Fibroblast of peridontal ligament (primary cell): ENCODE data around the gene DBNDD1.

Experiments
- DNase-seq: peaks from one replicate; pipeline ENCODE4 v3.0.0-alpha.2; 2010; ENCODE audit errors: extremely low read depth

DBNDD1 gene

DNA sequence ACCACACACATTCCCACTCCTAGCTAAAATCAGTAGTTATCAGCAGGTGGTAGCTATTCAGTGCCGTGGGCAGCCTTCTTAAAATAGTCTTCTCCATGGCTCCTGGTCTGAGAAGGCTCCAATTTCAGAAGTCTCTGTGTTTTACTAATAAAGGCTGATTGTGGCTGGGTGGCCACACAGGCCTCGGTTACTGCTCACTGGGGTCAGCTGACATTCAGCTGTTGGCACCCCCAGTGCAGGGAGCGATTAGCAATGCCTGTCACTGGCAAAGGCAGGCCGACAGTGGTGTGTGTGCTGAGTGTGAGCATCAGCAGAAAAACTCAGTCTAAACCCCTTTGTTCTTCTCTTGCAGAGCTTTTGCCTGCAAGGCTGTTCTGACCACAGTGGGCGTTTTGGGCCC is 16.6 kb upstream of the DBNDD1 start:
- no peak for DNase-seq

DNA sequence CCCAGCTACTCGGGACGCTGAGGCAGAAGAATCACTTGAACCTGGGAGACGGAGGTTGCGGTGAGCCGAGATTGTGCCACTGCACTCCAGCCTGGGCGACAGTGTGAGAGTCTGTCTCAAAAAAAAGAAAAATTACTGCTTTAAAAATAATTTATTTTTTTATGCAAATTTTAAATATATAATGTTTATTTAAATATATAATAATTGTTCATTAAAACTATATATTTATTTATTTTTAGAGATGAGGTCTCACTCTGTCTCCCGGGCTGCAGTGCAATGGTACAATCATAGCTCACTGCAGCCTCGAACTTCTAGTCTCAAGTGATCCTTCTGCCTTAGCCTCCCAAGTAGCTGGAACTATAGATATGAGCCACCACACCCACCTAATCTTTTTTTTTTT is 15.2 kb upstream of the DBNDD1 start:
- DNase-seq, result no peak

DNA sequence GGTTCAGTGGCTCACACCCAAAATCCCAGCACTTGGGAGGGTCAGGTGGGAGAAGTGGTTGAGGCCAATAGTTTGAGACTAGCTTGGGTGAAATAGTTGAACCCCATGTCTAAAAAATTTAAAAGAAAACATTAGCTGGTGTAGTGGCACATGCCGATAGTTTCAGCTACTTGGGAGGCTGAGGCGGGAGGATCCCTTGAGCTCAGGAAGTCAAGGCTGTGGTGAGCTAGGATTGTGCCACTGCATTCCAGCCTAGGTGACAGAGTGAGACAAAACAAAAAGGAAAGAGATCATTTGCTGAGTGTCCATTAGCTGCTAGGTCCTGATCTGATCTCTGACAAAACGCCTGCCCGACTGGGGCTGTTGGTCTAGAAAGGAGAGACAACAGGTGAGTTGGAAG is 14.1 kb upstream of the DBNDD1 start:
- no peak for DNase-seq

DNA sequence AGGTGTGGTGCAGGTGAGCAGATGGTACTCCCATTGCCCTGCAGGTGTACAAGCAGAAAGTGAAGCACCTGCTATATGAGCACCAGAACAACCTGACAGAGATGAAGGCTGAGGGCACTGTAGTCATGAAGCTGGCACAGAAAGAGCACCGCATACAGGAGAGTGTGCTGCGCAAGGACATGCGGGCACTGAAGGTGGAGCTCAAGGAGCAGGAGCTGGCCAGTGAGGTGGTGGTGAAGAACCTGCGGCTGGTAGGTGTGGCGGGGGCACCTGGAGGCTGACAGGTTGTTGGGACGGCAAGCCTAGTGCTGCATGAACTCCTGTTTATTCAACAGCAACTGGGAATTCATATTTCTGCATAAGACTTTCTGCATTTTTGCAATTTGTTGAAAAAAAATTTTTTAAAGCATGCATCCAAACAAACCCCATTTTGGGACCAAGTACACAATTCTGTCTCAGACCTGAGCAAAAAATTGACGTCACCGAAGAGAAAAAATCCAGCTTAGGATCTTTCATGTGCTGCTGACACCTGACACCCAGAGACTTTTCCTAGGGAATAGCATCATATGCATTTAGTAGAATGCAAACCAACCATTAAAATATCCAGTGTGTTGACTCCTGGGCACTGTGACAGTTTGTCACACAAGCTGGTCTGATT is 13.5 kb upstream of the DBNDD1 start:
- DNase-seq, result peak; percentile 79

DNA sequence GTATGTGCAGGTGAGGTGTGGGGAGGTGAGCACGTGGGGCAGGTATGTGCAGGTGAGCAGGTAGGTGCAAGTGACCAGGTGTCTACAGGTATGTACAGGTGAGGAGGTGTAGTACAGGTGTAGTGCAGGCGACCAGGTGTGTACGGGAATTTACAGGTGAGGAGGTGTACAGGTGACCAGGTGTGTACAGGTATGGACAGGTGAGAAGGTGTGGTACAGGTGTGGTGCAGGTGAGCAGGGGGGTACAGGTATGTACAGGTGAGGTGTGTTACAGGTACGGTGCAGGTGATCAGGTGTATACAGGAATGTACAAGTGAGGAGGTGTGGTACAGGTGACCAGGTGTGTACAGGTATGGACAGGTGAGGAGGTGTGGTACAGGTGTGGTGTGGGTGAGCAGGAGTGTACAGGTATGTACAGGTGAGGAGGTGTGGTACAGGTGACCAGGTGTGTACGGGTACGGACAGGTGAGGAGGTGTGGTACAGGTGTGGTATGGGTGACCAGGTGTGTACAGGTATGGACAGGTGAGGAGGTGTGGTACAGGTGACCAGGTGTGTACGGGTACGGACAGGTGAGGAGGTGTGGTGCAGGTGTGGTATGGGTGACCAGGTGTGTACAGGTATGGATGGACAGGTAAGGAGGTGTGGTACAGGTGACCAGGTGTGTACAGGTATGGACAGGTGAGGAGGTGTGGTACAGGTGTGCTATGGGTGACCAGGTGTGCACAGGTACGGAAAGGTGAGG is 12.8 kb upstream of the DBNDD1 start:
- peak; percentile 70 for DNase-seq

DNA sequence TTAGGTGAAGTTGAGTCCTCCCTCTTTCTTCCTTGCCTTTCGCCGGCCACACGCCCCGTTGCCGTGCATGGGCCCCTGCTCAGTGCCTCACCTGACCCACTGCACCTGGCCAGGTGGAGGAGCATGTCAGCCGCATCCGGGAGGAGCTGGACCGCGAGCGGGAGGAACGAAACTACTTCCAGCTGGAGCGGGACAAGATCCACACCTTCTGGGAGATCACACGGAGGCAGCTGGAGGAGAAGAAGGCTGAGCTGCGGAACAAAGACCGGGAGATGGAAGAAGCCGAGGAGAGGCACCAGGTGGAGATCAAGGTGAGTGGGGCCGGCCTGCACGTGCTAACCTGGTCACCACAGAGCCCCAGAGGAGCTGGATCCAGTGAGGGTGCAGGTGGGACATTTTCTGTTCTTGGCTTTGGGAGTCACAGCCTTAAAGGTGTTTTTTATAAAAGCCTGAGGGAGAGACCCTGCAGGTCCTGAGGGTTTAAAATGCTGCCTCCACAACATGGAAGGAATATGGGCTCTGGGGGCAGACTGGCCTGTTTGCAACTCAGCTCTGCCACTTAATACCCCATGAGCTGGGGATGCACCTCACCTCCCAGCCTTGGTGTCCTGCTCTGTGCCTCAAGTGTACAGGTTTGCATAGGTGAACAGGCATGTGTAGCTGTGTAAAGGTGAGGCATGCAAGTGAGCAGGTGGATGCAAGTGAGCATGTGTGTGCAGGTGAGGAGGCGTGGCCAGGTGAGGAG is 12.1 kb upstream of the DBNDD1 start:
- no peak for DNase-seq

DNA sequence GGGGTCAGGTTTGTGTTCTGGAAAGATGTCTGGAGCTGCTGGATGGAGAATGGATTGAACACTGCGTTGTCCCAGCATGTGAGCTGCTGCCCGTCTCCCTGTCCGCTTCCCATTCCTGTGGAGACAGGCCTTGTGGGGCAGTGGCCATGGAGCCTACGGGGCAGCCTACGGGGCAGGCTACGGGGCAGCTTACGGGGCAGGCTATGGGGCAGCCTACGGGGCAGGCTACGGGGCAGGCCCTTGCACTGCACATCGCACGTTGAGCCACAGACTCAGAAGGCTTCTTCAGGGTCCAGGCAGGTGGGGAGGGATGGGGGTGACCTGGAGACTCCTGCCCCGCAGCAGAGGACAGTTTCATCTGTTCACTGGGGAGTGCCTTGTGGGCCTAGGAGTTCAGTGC is 9.7 kb upstream of the DBNDD1 start:
- no peak for DNase-seq

DNA sequence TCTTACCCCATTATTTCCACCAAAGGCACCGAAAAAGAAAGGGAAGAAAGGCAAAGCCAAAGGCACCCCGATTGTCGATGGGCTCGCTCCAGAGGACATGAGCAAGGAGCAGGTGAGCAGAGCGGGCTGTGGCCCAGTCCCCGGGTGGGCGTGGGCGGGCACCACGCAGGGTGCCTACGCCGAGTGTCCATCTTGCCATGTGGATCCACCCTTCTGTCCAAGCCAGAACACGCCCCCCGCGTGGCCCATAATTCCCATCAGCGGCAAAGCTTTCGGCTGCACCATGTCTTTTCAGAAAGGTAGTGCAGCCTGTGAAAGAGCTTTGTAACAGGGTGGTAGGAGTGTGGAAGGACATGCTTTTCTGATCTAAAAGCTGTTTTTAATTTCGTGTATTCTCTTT is 8.4 kb upstream of the DBNDD1 start:
- DNase-seq, result no peak

DNA sequence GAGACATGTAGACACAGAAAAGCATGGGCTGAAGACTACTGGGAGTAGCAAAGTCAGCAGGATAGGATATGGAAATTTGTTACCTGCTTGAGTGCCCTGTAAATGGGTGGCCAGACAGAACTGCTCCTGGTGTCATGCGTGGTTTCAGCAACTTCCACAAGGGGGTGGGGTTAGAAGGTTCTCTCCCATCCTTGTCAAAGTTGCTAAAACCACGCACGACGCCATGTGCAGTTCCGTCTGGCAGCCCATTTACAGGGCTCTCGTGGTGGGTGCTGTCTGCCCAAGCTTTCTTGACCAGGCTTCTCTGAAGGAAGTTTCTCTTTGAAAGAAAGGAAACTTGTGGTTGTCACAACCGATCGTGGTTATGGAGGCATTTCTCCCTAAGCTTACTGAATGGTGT is 6.9 kb upstream of the DBNDD1 start:
- no peak for DNase-seq

DNA sequence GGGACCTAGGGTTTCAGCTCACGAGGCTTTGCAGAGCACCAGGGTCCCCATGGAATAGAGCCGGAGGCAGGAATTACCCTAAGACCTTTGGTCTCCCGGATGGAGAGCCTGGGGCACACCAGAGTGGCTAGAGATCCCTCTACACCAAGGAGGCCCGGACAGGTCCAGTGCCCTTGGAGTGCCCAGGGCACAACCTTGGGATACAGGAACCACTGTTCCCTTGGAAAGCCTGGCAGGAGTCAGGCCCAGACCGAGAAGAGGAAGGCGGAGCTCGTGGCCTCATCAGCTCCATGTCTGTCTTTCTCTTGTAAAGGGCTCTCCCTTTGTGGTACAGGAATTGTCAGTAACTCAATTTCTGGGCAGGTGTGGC is 3.8 kb upstream of the DBNDD1 start:
- no peak for DNase-seq

DNA sequence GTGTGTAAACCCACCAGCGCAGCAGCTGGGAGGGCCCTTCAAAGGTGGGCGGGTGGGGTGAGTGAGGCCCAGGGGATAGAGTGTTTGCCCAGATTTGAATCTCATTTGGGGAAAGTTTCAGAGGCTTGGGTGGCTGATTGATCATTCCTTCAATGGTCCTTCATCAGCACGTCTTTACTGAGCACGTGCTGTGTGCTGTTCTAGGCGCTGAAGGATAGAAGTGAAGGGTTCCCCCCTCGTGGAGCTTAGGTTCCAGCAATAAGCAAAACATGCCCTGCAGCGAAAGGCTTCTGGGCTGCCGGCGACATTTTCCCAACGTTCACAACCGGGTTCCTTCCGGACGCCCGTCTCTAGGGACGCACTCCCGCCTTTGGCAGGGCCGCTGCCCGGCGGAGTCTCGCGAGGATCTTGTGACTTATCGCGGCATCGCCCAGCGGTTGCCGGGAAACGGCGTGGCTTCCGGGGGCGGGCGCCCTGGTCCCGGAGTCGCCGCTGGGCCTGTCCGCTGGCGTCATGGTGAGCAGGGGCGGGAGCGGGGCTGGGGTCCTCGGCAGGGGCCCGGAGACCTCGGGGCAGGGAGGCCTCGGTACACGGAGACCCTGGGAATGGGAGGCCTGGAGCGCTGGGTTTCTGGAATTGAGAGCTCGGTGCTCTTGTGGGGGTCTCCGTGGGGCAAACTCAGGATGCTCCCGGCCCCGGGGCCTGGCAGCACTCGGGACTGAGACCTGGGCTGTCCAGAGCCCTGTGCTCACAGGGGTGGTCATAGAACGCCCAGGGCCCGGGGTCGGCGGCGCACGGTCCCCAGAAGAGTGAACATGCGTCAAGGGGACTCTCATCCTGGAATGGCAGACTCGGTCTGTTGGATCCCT is 3.2 kb upstream of the DBNDD1 start:
- peak; percentile 82 for DNase-seq

DNA sequence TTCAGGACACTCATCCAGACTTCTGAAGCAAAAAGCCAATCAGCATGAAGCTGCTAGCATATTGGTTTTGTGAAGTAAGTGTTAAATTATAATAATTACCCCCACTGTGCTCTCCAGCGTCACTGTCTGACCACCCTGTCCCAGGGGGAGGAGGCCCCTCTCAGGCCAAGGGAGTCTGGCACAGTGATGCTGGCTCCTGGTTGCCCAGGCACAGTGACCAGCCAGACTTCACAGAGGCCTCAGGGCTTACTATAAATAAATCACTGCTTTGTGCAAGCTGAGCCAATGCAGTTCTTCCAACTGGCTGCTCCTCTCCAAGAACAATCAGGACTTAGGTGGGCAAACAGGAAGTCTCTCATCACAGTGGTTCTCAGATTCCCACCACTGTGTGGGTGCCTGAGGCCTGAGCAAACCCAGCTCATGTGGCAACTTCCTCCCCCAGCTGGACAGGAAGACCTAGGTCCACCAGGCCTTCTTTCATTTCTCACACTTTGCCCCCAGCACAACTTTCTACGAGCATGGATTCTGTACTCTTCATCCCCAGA is 1.7 kb upstream of the DBNDD1 start:
- peak; percentile 16 for DNase-seq

DNA sequence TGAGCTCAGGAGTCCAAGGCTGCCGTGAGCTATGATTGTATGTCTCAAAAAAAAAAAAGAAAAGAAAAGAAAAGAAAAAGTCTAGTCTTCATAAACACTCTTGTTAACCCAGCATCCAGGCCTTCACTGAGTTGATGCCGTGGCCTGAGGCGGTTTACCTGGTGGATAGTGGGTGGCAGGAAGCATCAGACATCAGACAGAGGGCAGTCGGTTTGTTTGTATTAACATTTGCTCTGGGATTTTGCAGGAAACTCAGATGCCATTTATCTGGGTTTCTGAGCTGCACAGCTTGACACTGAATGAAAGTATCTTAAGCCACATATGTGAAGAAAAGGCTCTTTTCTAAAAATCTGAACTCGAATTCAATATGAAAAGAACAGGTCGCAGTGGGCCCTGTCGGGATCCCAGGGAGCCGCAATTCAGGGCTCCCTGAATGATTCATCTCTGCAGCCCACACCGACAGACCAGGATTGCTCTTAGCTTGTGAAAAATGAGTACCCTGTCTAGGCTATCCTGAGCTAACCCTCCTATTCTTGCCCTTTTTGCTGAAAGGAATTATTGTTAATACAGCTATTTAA is 1.1 kb upstream of the DBNDD1 start:
- no peak for DNase-seq

DNA sequence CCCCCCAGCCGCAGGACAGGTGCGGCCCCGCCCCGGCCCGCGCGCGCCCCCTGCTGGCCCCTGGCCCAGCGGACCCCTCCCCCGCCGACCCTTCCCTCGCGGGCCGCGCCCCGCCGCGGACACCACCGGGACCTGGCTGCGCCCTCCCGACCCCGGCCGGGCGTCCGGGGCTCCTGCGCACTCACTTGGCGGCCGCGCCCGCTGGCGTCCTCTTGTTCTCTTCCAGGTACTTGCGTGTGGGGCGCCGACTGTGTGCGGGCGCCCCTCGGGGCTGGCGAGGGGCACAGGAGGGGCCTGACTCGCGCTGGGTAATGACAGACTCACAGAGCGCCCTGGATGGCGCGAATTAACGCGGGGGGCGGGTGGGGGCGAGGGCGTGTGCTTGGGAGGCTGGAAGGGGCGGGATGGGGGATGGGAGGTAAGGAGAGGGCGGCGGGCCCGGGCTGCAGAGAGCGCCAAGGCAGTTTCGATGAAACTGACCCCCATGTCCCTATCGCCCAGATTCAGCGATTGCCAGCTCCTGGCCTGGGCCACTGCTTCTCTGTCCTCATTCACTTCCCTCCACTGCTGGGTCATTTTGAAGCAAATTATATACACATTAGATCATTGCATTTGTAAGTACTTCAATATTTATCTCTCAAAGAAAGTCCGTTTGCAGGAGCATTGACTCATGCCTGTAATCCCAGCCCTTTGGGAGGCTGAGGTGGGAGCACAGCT is 445 bp upstream of the DBNDD1 start:
- DNase-seq, result peak; percentile 67

DNA sequence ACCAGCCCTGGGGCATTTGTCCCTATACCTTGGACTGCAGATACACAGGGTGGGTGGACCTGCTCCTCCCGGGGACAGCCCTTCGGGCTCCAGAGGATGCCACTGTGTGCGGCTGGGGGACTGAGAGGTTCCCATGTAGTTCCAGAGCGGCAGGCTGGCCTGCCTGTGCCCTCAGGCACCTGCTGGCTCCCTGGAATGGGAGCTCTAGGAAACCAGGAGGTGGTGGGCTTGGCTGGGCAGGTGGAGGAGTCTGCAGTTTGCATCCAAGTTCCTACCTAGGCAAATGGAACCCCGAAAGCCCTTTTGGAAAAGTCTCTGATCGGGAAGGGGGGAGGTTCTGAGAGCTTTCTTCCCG is 982 bp downstream of the DBNDD1 start:
- DNase-seq, result no peak

DNA sequence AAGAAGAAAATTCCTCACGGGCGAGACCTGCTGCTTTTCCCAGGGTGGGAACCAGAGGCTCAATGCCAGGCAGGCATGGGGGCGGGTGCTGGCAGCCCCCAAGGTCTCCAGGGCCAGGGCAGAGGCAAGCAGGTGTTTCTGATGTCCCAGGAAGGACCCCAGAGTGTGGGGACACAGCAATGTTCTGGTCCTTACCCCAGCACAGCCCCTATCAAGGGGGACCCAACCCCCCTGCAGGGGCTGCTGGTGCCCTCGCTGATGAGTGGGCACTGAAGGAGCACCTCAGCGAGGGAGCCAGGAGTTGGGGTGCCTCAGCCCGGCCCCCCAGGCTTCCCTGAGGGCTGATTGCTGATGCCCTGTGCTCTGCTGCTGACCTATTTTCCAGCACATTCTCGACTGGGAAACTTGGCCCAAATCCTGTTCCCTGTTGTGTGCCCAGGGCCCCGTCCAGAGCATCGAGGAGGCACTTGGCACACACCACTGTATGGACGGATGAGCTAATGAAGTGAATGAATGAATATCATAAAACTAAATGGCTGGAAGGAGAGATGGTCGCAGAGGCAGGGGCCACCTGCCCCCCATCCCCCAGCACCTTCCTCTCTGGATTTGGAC is 2.8 kb downstream of the DBNDD1 start:
- DNase-seq, result no peak

DNA sequence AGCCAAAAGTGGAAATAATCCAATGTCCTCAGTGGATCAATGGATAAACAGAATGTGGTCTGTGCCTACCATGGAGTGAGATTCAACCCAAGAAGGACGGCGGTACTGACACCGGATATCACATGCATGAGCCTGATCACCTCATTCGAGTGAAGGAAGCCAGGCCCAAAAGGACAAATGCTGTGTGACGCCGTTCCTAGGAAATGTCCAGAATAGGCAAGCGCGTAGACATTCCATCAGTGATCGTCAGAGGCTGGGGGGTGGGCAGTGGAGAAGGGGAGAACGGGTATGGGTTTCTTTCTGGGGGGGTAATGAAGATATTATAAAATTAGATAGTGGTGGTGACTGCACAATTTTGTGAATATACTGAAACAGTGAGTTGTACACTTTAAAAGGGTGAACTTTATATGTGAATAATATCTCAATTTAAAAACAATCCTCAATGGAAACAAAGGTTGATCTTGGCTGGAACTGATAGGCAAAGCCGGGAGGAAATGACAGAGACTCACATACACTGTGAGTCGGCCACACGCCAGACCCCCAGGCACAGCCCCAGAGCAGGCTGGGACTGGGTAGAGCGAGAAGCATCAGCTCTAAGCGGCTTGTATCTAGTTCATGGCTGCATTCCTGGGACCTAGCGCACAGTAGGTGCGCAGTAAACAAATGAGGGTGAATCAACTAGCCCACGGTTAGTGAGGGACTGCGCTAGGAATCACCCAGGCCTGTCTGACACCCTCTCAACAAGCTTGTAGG is 3.5 kb downstream of the DBNDD1 start:
- no peak for DNase-seq

DNA sequence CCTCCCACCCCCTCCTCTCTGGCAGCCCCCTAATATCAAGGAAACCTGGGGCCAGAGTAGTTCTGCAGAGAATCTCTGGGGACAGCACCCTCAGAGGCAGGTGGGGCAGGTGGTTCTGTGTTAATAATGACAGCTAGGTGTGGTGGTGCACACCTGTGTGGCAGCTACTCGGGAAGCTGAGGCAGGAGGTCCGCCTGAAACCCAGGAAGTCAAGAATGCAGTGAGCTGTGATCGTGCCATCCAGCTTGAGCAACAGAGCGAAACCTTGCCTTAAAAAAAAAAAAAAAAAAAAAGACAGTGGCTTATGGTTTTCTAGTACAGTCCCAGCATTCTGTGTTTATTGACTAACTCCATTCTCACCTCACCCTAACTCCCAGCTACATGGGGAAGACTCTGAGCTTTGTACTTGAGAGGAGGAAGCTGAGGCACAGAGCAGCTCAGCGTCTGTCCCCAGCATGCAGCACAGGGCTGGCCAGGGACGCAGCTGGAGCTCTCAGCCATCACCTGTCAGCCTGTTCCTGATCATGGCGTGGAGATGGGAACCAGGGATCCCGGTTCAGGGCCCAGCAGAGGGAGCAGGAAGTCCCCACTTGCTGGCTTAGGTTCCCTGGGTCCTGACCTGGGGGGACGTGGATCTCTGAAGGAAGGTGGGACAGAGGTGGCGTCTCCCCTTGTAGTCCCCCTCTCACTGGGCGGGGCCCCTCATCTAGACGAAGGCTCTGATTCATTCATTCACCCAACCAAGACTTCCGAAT is 6.1 kb downstream of the DBNDD1 start:
- DNase-seq, result no peak

DNA sequence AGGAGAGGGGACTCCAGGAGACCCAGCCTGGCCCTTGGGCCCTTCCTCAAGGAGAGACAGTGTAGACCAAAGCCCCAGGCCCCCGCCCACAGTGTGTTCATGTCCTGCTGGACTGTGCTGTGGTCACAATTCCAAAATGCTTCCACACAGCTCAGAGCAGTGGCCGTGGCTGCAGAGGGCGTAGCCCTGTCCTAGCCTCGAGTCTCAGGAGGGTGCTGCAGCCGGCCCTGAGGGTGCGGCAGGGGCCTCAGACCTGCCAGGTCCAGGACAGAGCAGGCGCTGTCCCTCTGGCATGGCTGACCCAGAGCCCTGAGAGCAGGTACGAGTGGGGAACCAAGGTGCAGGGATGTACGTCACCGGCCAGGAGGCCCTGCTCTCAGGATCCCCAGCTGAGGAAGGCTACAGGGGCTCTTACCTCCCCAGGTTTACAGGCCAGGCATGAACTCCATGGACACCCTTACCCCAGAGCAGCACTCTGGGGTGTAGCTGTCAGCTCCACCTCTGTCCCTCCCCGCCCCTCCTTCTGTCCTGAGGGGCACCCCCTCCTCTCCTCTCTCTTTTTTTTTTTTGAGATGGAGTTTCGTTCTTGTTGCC is 7.3 kb downstream of the DBNDD1 start:
- DNase-seq, result no peak
